UCSD-AML1 (cell line): Measurements from ENCODE around the gene CPE.

Experiments used
- DNase-seq: peaks from one replicate; lab custom pipeline; 2025; ENCODE audit not compliant: unreplicated experiment; lab: John Stamatoyannopoulos, UW

CPE gene

GRCh38 chr4:165542476-165542875, 163.7 kb downstream of the CPE start:
- DNase-seq, result no peak
